Activated CD8-positive, alpha-beta T cell treated with anti-CD3 and anti-CD28 coated beads, Interleukin-2, amount 10 ng/mL, durations not matched to agents 7 days and 5 days (primary cell): Measurements from ENCODE around the gene UBE2F. TPM values are rescaled to one million over a fixed set of nuclear protein-coding genes. Genes with fewer than 3 reads are reported as not detected.

Source experiments
- ATAC-seq: fragments of 150-1000 bp; cut with Tn5 transposase; one replicate; pipeline ENCODE4 v1.10.0; 2021; ENCODE audit warnings: moderate library complexity
- CTCF ChIA-PET: fragments of 350-600 bp; sonication (Branson Sonifier 250); formaldehyde crosslinking; loops from one replicate; lab custom pipeline; 2021; ENCODE audit warnings: antibody characterized with exemption; lab: Charles Lee
- POLR2A ChIA-PET: fragments of 350-600 bp; sonication (Branson Sonifier 250); formaldehyde crosslinking; loops from one replicate; lab custom pipeline; 2021; ENCODE audit warnings: antibody characterized with exemption; lab: Charles Lee
- DNase-seq: peaks from one replicate; pipeline ENCODE4 v3.0.0-alpha.2; 2020
- H3K27ac Mint-ChIP-seq: one replicate; pipeline ENCODE4 v1.8.0; 2021; ENCODE audit warnings: mild to moderate bottlenecking, mixed read lengths
- H3K27me3 Mint-ChIP-seq: one replicate; pipeline ENCODE4 v1.8.0; 2021; ENCODE audit warnings: low read depth, mixed read lengths
- H3K36me3 Mint-ChIP-seq: one replicate; pipeline ENCODE4 v1.8.0; 2021; ENCODE audit warnings: low read depth, mixed read lengths
- H3K4me1 Mint-ChIP-seq: one replicate; pipeline ENCODE4 v1.8.0; 2021; ENCODE audit warnings: low read depth, mixed read lengths
- H3K4me3 Mint-ChIP-seq: one replicate; pipeline ENCODE4 v1.8.0; 2021; ENCODE audit warnings: mild to moderate bottlenecking, mixed read lengths
- H3K9me3 Mint-ChIP-seq: one replicate; pipeline ENCODE4 v1.8.0; 2022; ENCODE audit warnings: mixed read lengths; ENCODE audit not compliant: insufficient read depth
- total RNA-seq, 2 experiments: library from RNA; stranded (reverse); gene quantifications; one replicate each; pipeline ENCODE4 v1.2.3, GENCODE V29; 2021

The UBE2F gene
- total RNA-seq, 2 experiments from 2014 or later, result 70.2 to 71.9 TPM

DNA sequence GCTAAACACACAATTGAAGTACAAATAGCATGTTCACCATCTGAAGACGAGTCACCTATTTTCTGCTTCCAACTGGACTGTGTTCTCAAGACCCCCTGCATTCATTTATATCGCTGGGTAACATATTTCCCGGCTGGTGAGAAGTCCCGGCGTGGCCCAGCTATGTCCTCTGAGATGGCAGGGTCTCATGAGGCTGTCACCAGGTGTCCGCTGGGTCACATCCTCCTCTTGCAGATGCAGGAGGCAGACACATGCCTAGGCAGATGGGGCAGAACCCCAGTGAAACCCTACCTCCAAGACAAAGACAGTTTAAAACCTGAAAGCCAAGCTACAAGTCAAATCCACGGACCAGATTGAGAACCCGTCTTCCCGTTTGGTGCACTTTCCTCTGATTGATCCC is 36.8 kb upstream of the UBE2F start:
- H3K27ac Mint-ChIP-seq, result no peak overlapping the region
- peaks cover 7% of the 10 kb centered on the region for H3K36me3 Mint-ChIP-seq
- H3K27me3 Mint-ChIP-seq, result no peaks in the 10 kb centered on the region
- POLR2A ChIA-PET, result no interaction called here
- DNase-seq (no peak), ATAC-seq (no peak)
- H3K4me1 Mint-ChIP-seq, result peaks cover 15% of the 10 kb centered on the region
- H3K4me3 Mint-ChIP-seq, result no peak overlapping the region
- peaks cover 7% of the 10 kb centered on the region for H3K9me3 Mint-ChIP-seq
- CTCF ChIA-PET, result interaction anchor here (1.2 kb wide), 1 partner anchor 27 kb away, joined by 4 read pairs; no protein-coding TSS in a partner anchor

DNA sequence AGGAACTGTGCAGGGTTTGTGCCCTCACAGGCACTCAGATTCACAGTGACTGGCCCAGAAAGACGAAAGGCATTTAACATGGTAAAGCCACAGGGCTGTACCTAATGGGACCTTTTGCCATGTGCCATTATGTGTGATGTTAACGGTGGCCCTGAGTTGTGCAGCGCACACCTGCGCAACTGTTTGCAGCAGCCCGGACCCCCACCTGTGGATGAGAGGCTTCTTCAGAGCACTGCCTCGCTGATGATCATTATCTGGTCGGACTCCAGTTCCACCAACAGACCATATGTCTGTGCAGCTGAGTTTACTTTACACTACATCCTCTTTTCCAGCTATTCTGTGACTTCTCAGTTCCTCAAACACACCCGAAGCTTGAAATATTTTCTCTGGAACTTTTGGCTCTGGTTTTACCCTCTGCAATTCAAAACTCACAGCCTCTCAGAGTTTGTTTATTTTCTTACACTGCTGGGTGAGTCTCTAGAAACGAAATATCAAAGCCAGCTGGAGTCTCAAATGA is 35.6 kb upstream of the UBE2F start:
- Mint-ChIP-seq H3K27ac (no peak overlapping the region), H3K4me3 (no peak overlapping the region), H3K4me1 (peaks cover 14% of the 10 kb centered on the region), H3K27me3 (no peaks in the 10 kb centered on the region), H3K36me3 (peaks cover 7% of the 10 kb centered on the region), H3K9me3 (peaks cover 7% of the 10 kb centered on the region)
- ATAC-seq, result no peak
- CTCF ChIA-PET, result no interaction called here
- POLR2A ChIA-PET, result interaction anchor here (0.9 kb wide), 1 partner anchor 11 kb away, joined by 3 read pairs; no protein-coding TSS in a partner anchor
- no peak for DNase-seq

DNA sequence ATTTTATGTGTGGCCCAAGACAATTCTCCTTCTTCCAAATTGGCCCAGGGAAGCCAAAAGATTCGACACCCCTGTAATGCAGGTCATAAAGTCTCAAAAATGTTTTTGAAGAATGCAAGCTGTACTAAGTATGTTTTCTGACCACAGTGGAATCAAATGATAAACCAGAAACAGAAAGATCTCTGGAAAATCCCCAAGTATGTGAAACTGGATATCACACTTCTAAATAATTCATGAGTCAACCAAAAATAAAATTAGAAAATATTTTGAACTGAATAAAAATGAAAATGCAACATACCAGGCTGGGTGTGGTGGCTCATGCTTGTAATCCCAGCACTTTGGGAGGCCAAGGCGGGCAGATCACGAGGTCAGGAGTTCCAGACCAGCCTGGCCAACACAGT is 34.1 kb upstream of the UBE2F start:
- Mint-ChIP-seq H3K36me3 (peaks cover 4% of the 10 kb centered on the region), H3K9me3 (peaks cover 3% of the 10 kb centered on the region), H3K27ac (no peak overlapping the region), H3K4me3 (no peak overlapping the region), H3K4me1 (peaks cover 13% of the 10 kb centered on the region), H3K27me3 (no peaks in the 10 kb centered on the region)
- ATAC-seq, result no peak
- ChIA-PET CTCF (interaction anchor here (0.6 to 1.9 kb wide), 3 partner anchors 9 to 49 kb away, joined by 3 to 13 read pairs (median 3); no protein-coding TSS in a partner anchor), POLR2A (no interaction called here)
- no peak for DNase-seq

DNA sequence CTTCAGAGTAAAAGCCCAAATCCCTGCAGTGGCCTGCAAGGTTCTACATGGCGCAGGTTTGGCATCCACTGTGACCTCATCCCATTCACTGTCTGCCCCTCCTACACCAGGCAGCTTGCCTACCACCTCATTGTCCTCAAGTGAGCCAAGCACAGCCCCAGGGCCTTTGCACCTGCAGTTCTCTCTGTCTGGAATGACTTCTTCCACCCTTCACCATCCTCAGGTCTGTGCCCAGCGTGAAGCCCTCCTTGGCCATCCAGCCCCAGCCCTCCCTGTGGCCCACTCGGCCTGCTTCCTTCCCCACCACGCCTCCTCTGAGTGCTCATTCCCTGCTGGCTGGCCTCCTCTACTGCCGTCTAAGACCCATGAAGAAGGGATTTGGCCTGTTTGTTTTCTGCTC is 32.6 kb upstream of the UBE2F start:
- POLR2A ChIA-PET, result no interaction called here
- no peak overlapping the region for H3K27ac Mint-ChIP-seq
- no peak overlapping the region for H3K4me3 Mint-ChIP-seq

DNA sequence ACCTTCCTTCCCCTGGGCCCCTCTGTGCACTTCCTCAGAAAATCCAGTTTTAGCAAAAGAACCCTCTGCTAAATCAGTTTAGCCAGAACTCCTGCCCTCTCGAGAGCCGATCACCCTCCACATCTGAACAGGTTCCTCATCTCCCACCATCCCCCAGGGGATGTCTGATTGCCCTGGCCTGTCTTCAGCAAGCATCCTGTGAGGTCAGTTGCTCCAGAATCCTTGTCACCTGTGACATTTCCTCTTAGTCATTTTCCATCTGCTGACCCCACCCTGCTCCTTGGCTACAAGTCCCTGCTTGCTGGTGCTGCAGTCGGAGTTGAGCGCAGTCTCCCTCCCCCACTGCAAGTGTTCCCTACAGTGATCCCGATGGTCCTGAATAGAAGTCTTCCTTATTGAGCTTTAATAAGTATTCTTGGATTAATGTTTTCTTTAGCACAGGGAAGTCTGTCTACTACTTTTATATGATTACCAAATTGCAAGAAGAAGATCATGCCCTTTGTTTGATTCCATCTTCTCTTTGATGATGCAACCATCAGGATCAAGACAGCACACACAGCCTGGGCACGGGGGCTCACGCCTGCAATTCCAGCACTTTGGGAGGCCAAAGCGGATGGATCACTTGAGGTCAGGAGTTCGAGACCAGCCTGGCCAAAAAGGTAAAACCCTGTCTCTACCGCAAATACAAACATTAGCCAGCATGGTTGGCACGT is 30.9 kb upstream of the UBE2F start:
- ChIA-PET POLR2A (interaction anchor here (0.6 kb wide), 1 partner anchor 10 kb away, joined by 3 read pairs; no protein-coding TSS in a partner anchor), CTCF (interaction anchor here (1.1 to 2.4 kb wide), 2 partner anchors 9 to 13 kb away, joined by 3 to 9 read pairs; no protein-coding TSS in a partner anchor)
- H3K27me3 Mint-ChIP-seq, result no peaks in the 10 kb centered on the region
- H3K36me3 Mint-ChIP-seq, result peaks cover 7% of the 10 kb centered on the region
- peaks cover 24% of the 10 kb centered on the region for H3K4me1 Mint-ChIP-seq
- H3K4me3 Mint-ChIP-seq, result no peak overlapping the region
- H3K9me3 Mint-ChIP-seq, result peaks cover 6% of the 10 kb centered on the region
- ATAC-seq (no peak), DNase-seq (no peak)
- no peak overlapping the region for H3K27ac Mint-ChIP-seq

More for the DNA sequence above, 32.6 kb upstream of the UBE2F start:
- Mint-ChIP-seq H3K36me3 (peaks cover 4% of the 10 kb centered on the region), H3K4me1 (peaks cover 13% of the 10 kb centered on the region), H3K9me3 (no peaks in the 10 kb centered on the region), H3K27me3 (no peaks in the 10 kb centered on the region)
- CTCF ChIA-PET, result no interaction called here
- DNase-seq (no peak), ATAC-seq (no peak)

DNA sequence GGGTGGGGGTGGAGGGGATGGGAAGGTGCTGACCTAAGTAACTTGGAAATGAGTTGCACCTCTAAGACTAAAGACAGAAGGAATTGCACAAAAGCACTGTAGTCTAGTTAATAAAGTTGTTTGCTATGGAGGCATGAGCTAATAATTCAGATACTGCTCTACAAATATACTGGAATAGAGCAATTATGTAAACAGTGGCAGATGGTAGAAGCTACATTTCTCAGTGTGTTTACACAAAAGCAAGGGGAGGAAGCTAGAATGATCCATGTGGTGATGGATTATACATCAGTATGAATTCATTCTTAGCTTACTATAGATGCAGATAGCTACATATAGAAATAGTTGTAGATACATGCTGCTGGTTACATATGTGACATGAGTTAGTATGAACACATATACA is 27.6 kb upstream of the UBE2F start:
- ChIA-PET CTCF (interaction anchor here (1.9 kb wide), 1 partner anchor 16 kb away, joined by 12 read pairs; no protein-coding TSS in a partner anchor), POLR2A (interaction anchor here (0.6 kb wide), 1 partner anchor 108 kb away, joined by 4 read pairs; no protein-coding TSS in a partner anchor)
- peaks cover 18% of the 10 kb centered on the region for H3K36me3 Mint-ChIP-seq
- peak overlapping the region; percentile 14 for H3K27ac Mint-ChIP-seq
- no peak overlapping the region for H3K4me3 Mint-ChIP-seq
- DNase-seq (no peak), ATAC-seq (no peak)
- H3K4me1 Mint-ChIP-seq, result peaks cover 44% of the 10 kb centered on the region
- no peaks in the 10 kb centered on the region for H3K27me3 Mint-ChIP-seq
- peaks cover 7% of the 10 kb centered on the region for H3K9me3 Mint-ChIP-seq

DNA sequence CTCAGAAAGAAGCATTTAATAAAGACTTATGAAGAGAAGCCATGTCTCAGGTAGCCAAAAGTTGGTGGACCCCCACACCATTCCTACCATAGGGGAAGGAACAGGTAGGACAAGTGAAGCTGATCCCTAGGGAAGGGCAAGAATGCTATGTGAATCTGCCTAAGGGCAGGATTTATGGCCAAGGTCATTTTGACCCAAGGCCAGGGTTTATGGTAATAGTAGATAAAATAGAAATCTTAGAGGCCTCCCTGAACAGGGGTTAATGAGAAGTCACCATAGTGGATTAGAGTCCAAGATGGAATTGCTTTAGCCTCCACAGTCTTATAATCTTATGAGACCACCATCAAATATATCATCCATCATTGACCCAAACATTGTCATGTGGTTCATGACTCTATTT is 26.0 kb upstream of the UBE2F start:
- CTCF ChIA-PET, result interaction anchor here (1.7 to 1.9 kb wide), 2 partner anchors 17 to 28 kb away, joined by 6 to 12 read pairs; no protein-coding TSS in a partner anchor
- DNase-seq (no peak), ATAC-seq (no peak)
- H3K4me1 Mint-ChIP-seq, result peaks cover 47% of the 10 kb centered on the region
- peak overlapping the region; percentile 90 for H3K27ac Mint-ChIP-seq
- no peak overlapping the region for H3K4me3 Mint-ChIP-seq
- peaks cover 14% of the 10 kb centered on the region for H3K9me3 Mint-ChIP-seq
- POLR2A ChIA-PET, result interaction anchor here (1.0 kb wide), 1 partner anchor 29 kb away, joined by 4 read pairs; no protein-coding TSS in a partner anchor
- H3K36me3 Mint-ChIP-seq, result peaks cover 28% of the 10 kb centered on the region
- no peaks in the 10 kb centered on the region for H3K27me3 Mint-ChIP-seq

DNA sequence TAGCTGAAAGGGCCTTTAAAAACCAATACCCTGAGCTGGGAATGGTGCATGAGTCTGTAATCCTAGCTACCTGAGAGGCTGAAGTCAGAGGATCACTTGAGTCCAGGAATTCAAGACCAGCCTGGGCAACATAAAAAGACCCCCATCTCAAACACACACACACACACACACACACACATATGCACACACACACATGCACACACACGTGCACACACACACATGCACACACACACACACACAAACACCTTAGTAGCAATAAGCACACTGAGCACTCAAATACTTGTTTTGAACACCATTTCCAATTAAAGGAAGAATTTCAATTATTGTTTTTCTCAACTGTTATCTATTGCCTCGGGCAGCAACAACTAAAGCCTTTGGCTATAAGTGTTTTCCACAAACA is 25.6 kb upstream of the UBE2F start:
- no peak for DNase-seq
- Mint-ChIP-seq H3K4me1 (peaks cover 49% of the 10 kb centered on the region), H3K27ac (peak overlapping the region; percentile 90), H3K4me3 (no peak overlapping the region), H3K27me3 (no peaks in the 10 kb centered on the region), H3K9me3 (peaks cover 19% of the 10 kb centered on the region), H3K36me3 (peaks cover 31% of the 10 kb centered on the region)
- POLR2A ChIA-PET, result interaction anchor here (1.0 kb wide), 1 partner anchor 29 kb away, joined by 4 read pairs; no protein-coding TSS in a partner anchor
- CTCF ChIA-PET, result interaction anchor here (0.8 to 2.3 kb wide), 5 partner anchors 9 to 82 kb away, joined by 3 to 10 read pairs (median 5); partner anchors contain the start of gene RAMP1
- no peak for ATAC-seq

DNA sequence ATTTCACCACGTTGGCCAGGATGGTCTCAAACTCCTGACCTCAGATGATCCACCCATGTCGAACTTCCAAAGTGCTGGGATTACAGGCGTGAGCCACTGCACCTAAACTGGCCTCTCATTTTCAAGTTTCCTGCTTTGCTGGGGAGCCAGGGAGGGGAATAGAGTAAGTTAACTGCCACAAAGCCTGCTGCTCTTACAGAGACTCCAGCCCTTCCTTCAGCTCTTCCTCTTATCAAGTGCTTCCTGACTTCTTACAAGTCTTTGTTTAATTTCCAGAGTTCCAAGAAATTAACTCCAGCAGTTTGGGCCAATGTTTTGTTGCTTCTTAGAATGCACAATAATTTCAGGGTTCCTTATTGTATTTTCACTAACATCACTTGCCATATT is 24.3 kb upstream of the UBE2F start:
- Mint-ChIP-seq H3K27ac (peak overlapping the region; percentile 90), H3K27me3 (no peaks in the 10 kb centered on the region), H3K4me3 (peak overlapping the region; percentile 12), H3K9me3 (peaks cover 19% of the 10 kb centered on the region), H3K4me1 (peaks cover 59% of the 10 kb centered on the region), H3K36me3 (peaks cover 32% of the 10 kb centered on the region)
- CTCF ChIA-PET, result interaction anchor here (0.6 to 2.3 kb wide), 8 partner anchors 10 to 321 kb away, joined by 3 to 10 read pairs (median 4); partner anchors contain the start of gene RAMP1
- POLR2A ChIA-PET, result no interaction called here
- DNase-seq (no peak), ATAC-seq (no peak)

DNA sequence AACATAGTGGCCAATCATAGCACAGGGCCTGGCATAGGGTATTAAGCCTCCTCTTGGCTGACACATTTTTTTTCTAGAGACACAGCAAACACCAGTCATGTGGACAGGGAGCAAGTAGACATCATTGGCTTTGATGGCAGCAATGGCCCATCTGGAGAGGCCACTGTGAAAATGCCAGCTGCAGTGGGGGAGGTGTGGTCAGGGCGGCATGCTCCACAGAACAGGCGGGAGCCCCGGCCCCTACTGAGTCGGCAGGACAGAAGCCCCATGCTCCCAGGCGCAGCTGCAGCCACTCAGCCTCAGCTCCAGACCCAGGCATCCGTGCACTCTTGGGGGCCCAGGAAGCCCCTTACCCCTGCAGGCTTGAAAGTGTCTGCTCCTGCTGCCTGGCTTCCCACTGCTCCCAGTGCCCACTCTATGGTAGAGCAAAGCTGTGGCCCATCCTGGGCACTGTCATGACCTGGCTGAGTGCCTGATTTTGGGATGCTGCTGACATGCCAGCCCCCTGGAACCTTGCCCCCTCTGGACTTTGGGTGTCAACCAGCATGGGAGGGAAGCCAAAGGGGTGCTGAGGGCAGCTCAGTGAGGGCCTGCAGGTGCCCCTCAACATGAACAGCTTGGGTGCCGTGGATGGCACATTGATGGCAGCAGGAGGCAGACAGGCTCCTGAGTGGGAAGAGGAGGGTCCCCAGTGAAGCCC is 23.3 kb upstream of the UBE2F start:
- H3K4me1 Mint-ChIP-seq, result peaks cover 59% of the 10 kb centered on the region
- peaks cover 19% of the 10 kb centered on the region for H3K9me3 Mint-ChIP-seq
- H3K4me3 Mint-ChIP-seq, result no peak overlapping the region
- H3K27me3 Mint-ChIP-seq, result no peaks in the 10 kb centered on the region
- peak overlapping the region; percentile 54 for H3K27ac Mint-ChIP-seq
- peaks cover 32% of the 10 kb centered on the region for H3K36me3 Mint-ChIP-seq
- no peak for ATAC-seq
- ChIA-PET POLR2A (no interaction called here), CTCF (interaction anchor here (0.7 to 2.3 kb wide), 3 partner anchors 20 to 117 kb away, joined by 3 to 10 read pairs (median 3); no protein-coding TSS in a partner anchor)
- no peak for DNase-seq

DNA sequence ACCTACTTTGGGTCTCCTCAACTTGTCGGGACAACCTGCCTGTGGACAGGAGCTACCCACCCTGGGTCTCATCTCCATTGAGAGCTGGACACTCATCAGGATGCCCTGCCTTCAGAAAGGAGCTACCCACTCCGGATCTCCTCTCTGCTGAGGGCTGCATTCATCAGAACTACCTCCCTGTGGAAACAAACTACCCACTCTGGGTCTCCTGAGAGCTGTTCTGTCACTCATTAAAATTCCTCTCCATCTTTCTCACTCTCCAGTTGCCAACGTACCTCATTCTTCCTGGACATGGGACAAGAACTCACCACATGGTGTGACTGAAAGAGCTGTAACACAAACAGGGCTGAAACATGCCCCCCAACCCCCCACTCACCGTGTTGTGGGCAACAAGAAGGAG is 22.5 kb upstream of the UBE2F start:
- CTCF ChIA-PET, result interaction anchor here (0.9 to 1.4 kb wide), 2 partner anchors 24 to 319 kb away, joined by 4 read pairs; no protein-coding TSS in a partner anchor
- no peak for ATAC-seq
- POLR2A ChIA-PET, result no interaction called here
- Mint-ChIP-seq H3K27ac (peak overlapping the region; percentile 74), H3K9me3 (peaks cover 19% of the 10 kb centered on the region), H3K4me3 (no peak overlapping the region), H3K27me3 (no peaks in the 10 kb centered on the region), H3K4me1 (peaks cover 59% of the 10 kb centered on the region), H3K36me3 (peaks cover 32% of the 10 kb centered on the region)
- DNase-seq, result no peak
